ENCODE results near the gene MT1M. TPM values are rescaled to one million over a fixed set of nuclear protein-coding genes. Genes with fewer than 3 reads are reported as not detected.

Gene MT1M
- total RNA-seq, 1 experiment from 2014 or later: 0.39 TPM

DNA sequence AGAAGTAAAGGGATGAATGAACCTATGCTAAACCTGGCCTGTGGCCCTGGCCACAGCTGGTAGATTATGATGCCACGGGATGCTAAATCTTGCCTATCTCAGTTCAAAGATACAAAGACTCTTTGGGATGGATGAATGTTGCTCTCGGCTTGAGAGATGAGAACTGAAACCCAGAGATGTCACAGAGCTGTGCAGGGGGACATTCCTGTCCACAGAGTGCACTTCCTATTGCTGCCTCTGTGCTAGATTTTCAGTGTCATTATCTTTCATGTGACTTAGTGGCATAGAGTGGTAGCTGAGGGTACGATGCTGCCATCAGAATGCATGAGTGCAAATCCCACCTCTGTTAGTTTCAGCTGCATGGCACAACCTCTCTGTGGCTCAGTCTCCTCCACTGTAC, 2.3 kb upstream of the MT1M start:
- no peaks in the 10 kb centered on the region for H3K9me3 ChIP-seq (ENCODE audit: control insufficient read depth in 1 of 2, insufficient read depth in 1 of 2, low read depth in 1 of 2, low read length in 2 of 2)
- H3K4me3 ChIP-seq (replicated peaks in 1 of 2; ENCODE audit: low read depth in 1 of 2, low read length in 2 of 2): no peak overlapping the region
- H3K4me1 ChIP-seq (ENCODE audit: control insufficient read depth in 1 of 2, insufficient read depth in 2 of 2, low read length in 2 of 2): peaks cover 9 to 40% of the 10 kb centered on the region in 2 experiments
- no peaks in the 10 kb centered on the region for H3K36me3 ChIP-seq (ENCODE audit: control insufficient read depth in 1 of 2, insufficient read depth in 2 of 2, low read length in 2 of 2)
- DNase-seq (ENCODE audit: low read depth, low spot score): no peak
- H3K4me2 ChIP-seq (ENCODE audit: low read length): no peak overlapping the region
- no peak for ATAC-seq
- no peaks in the 10 kb centered on the region for H4K20me1 ChIP-seq (ENCODE audit: insufficient read depth)
- ChIA-PET RAD21 (ENCODE audit: low non-redundant PET in 1 of 2, low total read pairs in 2 of 2, uncharacterized antibody in 2 of 2, unreplicated experiment in 2 of 2) (no interaction called here), POLR2A (interaction anchor here (1.5 kb wide), 1 partner anchor 14 kb away, joined by 6 read pairs; no protein-coding TSS in a partner anchor), CTCF (interaction anchor here (1.1 to 2.1 kb wide), 2 partner anchors 13 to 29 kb away, joined by 3 to 11 read pairs; no protein-coding TSS in a partner anchor)
- intact Hi-C loops (cut with micrococcal nuclease): no loop called here
- no peaks in the 10 kb centered on the region for H3K9me2 ChIP-seq (ENCODE audit: insufficient read depth)
- no peak overlapping the region for H2AFZ ChIP-seq (ENCODE audit: low read depth, low read length, poor library complexity, severe bottlenecking)
- H3K27ac ChIP-seq (ENCODE audit: low read depth, low read length): no peak overlapping the region
- peaks cover 12% of the 10 kb centered on the region for H3K79me2 ChIP-seq (ENCODE audit: insufficient read depth, low read length)
- H3K27me3 ChIP-seq (ENCODE audit: insufficient read depth, low read length): no peaks in the 10 kb centered on the region
- no peak for TF ChIP-seq YY1 (IDR thresholded peaks at IDR 0.05; ENCODE audit: extremely low read depth, insufficient replicate concordance, low read depth, low read length)
- no peak for TF ChIP-seq SRF (IDR thresholded peaks at IDR 0.05; ENCODE audit: low read depth)
- no peak for TF ChIP-seq POLR2AphosphoS5 (IDR thresholded peaks at IDR 0.05; ENCODE audit: low read depth, low read length)
- TF ChIP-seq EZH2phosphoT487 (IDR thresholded peaks at IDR 0.05; ENCODE audit: borderline replicate concordance): no peak
- no peak for TF ChIP-seq RAD21 (IDR thresholded peaks at IDR 0.05; ENCODE audit: low read depth)
- TF ChIP-seq JUND (IDR thresholded peaks at IDR 0.05): no peak
- no peak for TF ChIP-seq EZH2 (IDR thresholded peaks at IDR 0.05)
- TF ChIP-seq SIN3A (IDR thresholded peaks at IDR 0.05; ENCODE audit: low read depth): no peak
- TF ChIP-seq FOSL1 (IDR thresholded peaks at IDR 0.05; ENCODE audit: low read depth): no peak
- TF ChIP-seq REST (IDR thresholded peaks at IDR 0.05; ENCODE audit: low read depth): no peak
- no TSS peak for BruUV-seq (replicated peaks)
- no peak overlapping the region for H3K9ac ChIP-seq (ENCODE audit: low read length)
